A549 (cell line): ENCODE measurements around the gene ART1.

ENCODE experiments used
- CEBPB ChIP-seq, 2 experiments: fragments of >200 bp in 1 of 2; sonication (Bioruptor Twin) in 1 of 2; formaldehyde crosslinking in 1 of 2; IDR thresholded peaks; 2 replicates each; pipeline ENCODE4 v1.6.1; 2012 to 2016
- CHD2 ChIP-seq: fragments of 150-350 bp; IDR thresholded peaks from 2 replicates; pipeline ENCODE4 v1.6.1; 2014; ENCODE audit warnings: low read length; ENCODE audit not compliant: partially characterized antibody
- CTCF ChIP-seq: fragments of >200 bp; sonication (Bioruptor Twin); formaldehyde crosslinking; IDR thresholded peaks from 3 replicates; pipeline ENCODE4 v1.5.1; 2016
- ESRRA ChIP-seq: fragments of 150-350 bp; IDR thresholded peaks from 2 replicates; pipeline ENCODE4 v1.6.1; 2014; ENCODE audit warnings: mild to moderate bottlenecking, low read length, borderline replicate concordance
- HDAC2 ChIP-seq: fragments of 200-600 bp; sonication (generic); IDR thresholded peaks from 2 replicates; pipeline ENCODE4 v1.6.1; 2016
- KDM1A ChIP-seq: fragments of 200-600 bp; sonication (generic); IDR thresholded peaks from 2 replicates; pipeline ENCODE4 v1.6.1; 2016; ENCODE audit warnings: low read depth, mild to moderate bottlenecking
- MAFK ChIP-seq: fragments of 450-650 bp; IDR thresholded peaks from 2 replicates; pipeline ENCODE4 v1.6.1; 2014; ENCODE audit not compliant: partially characterized antibody
- PBX3 ChIP-seq: IDR thresholded peaks from 2 replicates; pipeline ENCODE4 v1.6.1; 2012
- PHF8 ChIP-seq: fragments of 200-600 bp; sonication (generic); IDR thresholded peaks from 2 replicates; pipeline ENCODE4 v1.6.1; 2016; ENCODE audit warnings: low read depth, mild to moderate bottlenecking, antibody characterized with exemption, moderate library complexity, borderline replicate concordance
- POLR2A ChIP-seq: IDR thresholded peaks from 2 replicates; pipeline ENCODE4 v1.6.1; 2012; ENCODE audit warnings: mild to moderate bottlenecking, low read length
- REST ChIP-seq: fragments of 200-600 bp; sonication (generic); IDR thresholded peaks from 2 replicates; pipeline ENCODE4 v1.6.1; 2016; ENCODE audit warnings: antibody characterized with exemption, mild to moderate bottlenecking, moderate library complexity
- SMC3 ChIP-seq: fragments of >200 bp; sonication (Bioruptor Twin); formaldehyde crosslinking; IDR thresholded peaks from 3 replicates; pipeline ENCODE4 v1.6.1; 2018; ENCODE audit warnings: inconsistent platforms
- USF2 ChIP-seq: fragments of 450-650 bp; IDR thresholded peaks from 2 replicates; pipeline ENCODE4 v1.6.1; 2014; ENCODE audit warnings: antibody characterized with exemption

- TF ChIP-seq KDM1A, result no peak
- no peak for TF ChIP-seq CTCF
- TF ChIP-seq PBX3, result no peak
- no peak for TF ChIP-seq USF2
- TF ChIP-seq CHD2, result no peak
- TF ChIP-seq HDAC2, result no peak
- TF ChIP-seq MAFK, result no peak
- no peak for TF ChIP-seq CEBPB (IDR thresholded peaks at IDR 0.05)
- no peak for TF ChIP-seq REST
- TF ChIP-seq POLR2A, result no peak
- no peak for TF ChIP-seq PHF8
- no peak for TF ChIP-seq SMC3
- no peak for TF ChIP-seq ESRRA
Observed at GRCh38 chr11:3671334-3672254, 26.7 kb downstream of the ART1 start, which contains the start of gene CHRNA10.
